Erythroblast (primary cell): ENCODE results near the gene GPS2.

Experiments used
- GATA1 ChIP-seq: IDR thresholded peaks from 2 replicates; pipeline ENCODE4 v1.6.1; 2011; ENCODE audit warnings: low read depth, mild to moderate bottlenecking, control low read depth, low read length, moderate library complexity
- POLR2A ChIP-seq: IDR thresholded peaks from 2 replicates; pipeline ENCODE4 v1.6.1; 2011; ENCODE audit warnings: mild to moderate bottlenecking, low read length

DNA sequence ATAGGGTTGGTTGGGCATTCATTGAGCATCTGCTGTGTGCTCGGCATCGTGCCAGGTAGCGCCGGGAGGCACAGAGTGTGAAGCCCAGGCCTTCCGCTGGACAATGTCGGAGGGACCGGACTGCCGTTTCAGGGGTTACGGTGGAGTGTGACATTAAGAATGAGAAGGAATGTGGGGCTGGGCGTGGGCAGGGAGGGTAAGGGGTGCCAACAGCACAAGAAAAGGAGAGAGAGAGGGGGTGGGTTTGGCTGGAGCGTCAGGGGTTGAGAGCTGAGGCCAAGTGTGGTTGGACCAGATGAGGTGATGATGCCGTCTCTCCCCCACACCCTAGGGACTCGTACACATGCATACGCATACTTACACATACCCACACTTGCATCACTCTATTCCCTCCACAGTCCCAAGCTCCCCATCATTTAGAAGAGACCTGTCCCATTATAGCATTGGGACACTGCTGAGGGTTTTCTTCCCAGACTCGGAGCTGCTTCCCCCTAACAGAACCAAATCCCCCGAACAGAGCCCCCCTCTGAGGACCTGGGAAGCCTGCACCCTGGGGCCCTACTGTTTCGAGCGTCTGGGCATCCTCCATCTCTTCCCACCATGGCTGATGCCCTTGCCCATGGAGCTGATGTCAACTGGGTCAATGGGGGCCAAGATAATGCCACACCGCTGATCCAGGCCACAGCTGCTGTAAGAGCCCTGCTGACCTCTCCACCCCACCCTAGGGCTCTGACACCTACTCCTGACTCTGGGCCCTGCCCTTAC, 33.5 kb upstream of the GPS2 start:
- TF ChIP-seq GATA1 (no peak), POLR2A (no peak)
